Activated T-cell treated with anti-CD3 and anti-CD28 coated beads, Interleukin-2, amount 50 U/mL, for 24 hours (primary cell): ENCODE data around the gene TNP2.

Experiments used
- DNase-seq: peaks from one replicate; pipeline ENCODE4 v3.0.0-alpha.2; 2020
- H3K27ac Mint-ChIP-seq: 2 replicates; pipeline ENCODE4 v1.8.0; 2020; ENCODE audit warnings: mild to moderate bottlenecking, mixed read lengths
- H3K27me3 Mint-ChIP-seq: 2 replicates; pipeline ENCODE4 v1.8.0; 2020; ENCODE audit warnings: mixed read lengths
- H3K36me3 Mint-ChIP-seq: 2 replicates; pipeline ENCODE4 v1.8.0; 2020; ENCODE audit warnings: low read depth, mixed read lengths
- H3K4me1 Mint-ChIP-seq: 2 replicates; pipeline ENCODE4 v1.8.0; 2020; ENCODE audit warnings: low read depth, mixed read lengths
- H3K4me3 Mint-ChIP-seq: 2 replicates; pipeline ENCODE4 v1.8.0; 2020; ENCODE audit warnings: mild to moderate bottlenecking, moderate library complexity, mixed read lengths
- H3K9me3 Mint-ChIP-seq: 2 replicates; pipeline ENCODE4 v1.8.0; 2020; ENCODE audit warnings: mixed read lengths

TNP2 gene

DNA sequence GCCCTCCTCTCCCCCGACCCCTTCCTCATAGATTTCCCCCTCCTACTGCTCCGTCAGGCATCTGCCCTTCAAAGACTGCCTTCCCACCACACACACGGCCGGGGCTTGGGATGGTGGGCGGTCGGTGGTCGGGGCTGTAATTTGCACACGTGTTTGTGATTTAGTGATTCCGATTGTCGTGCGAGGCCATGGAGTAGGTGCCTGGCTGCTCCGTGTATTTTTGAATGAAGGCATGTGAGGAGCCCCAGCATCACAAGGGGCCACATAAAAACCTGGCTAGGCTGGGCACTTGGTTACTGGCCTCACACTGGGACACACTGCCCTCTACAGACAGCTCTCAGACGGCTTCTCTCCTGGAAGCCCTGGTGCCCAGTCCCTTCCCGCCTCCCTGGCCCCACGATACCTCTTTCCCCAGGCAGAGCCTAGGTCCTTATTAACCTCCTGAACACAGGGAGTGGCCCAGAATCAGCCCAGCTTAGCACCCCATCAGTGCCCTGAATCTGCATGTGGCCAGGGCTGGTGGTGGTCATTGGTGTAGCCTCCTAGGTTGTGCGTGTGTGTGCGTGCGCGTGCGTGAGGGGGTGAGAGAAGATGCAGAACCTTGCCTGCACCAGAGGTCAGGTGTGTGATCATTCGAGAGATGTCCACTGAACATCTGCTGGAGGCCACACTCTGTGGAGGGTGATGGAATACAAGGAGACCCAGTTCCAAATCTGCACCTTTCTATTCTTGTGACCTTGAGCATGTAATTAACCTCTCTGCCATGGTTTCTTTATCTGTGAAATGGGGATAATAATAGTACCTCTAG lies 11.8 kb downstream of the TNP2 start:
- Mint-ChIP-seq H3K27me3 (no peaks in the 10 kb centered on the region), H3K27ac (peak overlapping the region; percentile 99), H3K4me1 (peaks cover 51% of the 10 kb centered on the region), H3K36me3 (peaks cover 38% of the 10 kb centered on the region), H3K9me3 (no peaks in the 10 kb centered on the region), H3K4me3 (peak overlapping the region; percentile 98)
- peak; percentile 76 for DNase-seq

DNA sequence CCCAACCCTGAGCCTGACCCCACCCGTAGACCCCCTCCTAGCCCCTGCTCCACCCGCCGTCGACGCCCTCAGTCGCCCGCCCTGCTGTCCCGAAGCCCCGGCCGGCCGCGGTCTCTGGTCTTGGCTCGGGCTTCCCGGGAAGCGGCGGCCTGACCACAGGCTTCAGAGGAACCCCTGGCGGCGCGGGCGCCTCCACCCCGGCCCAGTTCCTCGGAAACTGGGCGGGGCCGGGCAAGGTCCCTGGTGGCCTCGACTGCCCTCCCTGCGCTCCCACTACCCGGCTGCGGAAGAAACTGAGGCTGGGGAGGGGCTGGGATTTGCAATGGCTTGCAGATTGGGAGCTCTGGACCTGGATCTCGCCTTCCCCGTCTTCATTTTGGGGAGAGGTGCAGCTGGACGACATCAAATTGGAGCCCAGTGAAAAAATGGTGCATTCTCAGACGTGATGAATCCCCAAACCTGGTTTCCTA lies 12.4 kb downstream of the TNP2 start:
- Mint-ChIP-seq H3K9me3 (no peaks in the 10 kb centered on the region), H3K36me3 (peaks cover 44% of the 10 kb centered on the region), H3K4me3 (peak overlapping the region; percentile 98), H3K4me1 (peaks cover 53% of the 10 kb centered on the region), H3K27me3 (no peaks in the 10 kb centered on the region), H3K27ac (peak overlapping the region; percentile 99)
- no peak for DNase-seq

DNA sequence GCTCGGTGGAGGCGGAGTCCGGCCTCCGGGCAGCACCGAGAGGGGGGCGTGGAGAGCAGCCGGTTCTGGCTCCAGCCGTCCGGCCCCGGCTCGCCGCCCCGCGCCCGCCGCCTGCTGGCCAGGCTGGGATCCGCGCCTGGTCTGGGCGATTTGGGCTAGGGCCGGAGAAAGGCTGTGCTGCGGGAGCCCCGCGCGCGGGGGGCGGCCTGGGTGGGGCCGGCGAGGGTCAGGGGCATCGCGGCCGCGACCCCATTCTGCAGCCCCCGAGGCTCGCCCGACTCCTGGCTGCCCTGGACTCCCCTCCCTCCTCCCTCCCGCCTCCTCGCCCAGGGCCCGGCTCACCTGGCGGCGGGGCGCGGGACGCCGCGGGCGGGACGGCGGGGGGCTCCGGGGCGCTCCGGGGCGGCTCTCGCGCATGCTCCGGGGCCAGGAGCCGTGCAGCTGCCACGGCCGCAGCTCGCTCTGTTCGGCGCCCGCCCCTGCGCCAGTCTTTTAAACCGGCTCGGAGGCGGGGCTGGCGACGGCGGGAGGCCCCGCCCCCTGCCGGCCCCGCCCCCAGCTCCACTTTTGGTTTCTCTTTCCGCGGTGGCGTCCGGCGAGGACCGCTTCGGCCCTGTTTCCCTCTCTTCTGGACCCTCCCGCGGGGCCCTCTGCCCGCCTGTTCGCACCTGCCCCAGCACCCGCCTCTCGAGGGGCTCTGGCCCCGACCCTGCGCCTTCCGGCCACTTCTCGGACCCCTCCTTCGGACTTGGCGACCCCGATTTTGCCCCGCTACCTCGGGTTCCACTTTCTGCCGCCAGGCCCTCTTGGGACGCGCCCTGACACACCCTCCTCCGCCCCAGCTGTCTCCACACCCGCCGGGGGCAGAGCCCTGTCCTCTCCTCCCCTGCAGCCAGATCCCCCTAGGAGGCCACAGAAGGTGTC lies 13.1 kb downstream of the TNP2 start, which contains the start of gene SOCS1:
SOCS1 (minus strand) TSS at position 468 of the 924 bp plus-strand sequence. CDS start 726 bp downstream, outside the sequence.
- peaks cover 49% of the 10 kb centered on the region for H3K36me3 Mint-ChIP-seq
- peak within 1 kb of the TSS; percentile 99 for H3K27ac Mint-ChIP-seq
- H3K4me3 Mint-ChIP-seq, result peak within 1 kb of the TSS; percentile 98
- no peaks in the 10 kb centered on the region for H3K27me3 Mint-ChIP-seq
- H3K9me3 Mint-ChIP-seq, result no peaks in the 10 kb centered on the region
- H3K4me1 Mint-ChIP-seq, result peaks cover 58% of the 10 kb centered on the region
- DNase-seq, result peak; percentile 95

DNA sequence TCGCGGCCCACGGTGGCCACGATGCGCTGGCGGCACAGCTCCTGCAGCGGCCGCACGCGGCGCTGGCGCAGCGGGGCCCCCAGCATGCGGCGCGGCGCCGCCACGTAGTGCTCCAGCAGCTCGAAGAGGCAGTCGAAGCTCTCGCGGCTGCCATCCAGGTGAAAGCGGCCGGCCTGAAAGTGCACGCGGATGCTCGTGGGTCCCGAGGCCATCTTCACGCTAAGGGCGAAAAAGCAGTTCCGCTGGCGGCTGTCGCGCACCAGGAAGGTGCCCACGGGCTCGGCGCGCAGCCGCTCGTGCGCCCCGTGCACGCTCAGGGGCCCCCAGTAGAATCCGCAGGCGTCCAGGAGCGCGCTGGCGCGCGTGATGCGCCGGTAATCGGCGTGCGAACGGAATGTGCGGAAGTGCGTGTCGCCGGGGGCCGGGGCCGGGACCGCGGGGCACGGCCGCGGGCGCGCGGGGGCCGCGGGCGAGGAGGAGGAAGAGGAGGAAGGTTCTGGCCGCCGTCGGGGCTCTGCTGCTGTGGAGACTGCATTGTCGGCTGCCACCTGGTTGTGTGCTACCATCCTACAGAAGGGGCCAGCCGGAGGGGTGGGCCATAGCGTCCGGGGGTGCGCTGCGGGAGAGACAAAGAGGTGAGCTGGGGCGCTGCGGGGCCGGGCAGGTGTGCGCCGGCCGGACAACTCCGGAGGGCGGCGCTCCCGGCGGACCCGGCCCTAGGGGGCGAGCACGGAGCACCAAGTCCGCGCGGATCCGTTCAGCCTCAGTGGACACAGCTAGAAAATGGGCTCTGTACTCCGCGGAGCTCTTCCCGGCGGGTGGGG lies 14.0 kb downstream of the TNP2 start:
- H3K4me1 Mint-ChIP-seq, result peaks cover 63% of the 10 kb centered on the region
- peak overlapping the region; percentile 98 for H3K27ac Mint-ChIP-seq
- H3K9me3 Mint-ChIP-seq, result no peaks in the 10 kb centered on the region
- DNase-seq, result no peak
- peak overlapping the region; percentile 96 for H3K4me3 Mint-ChIP-seq
- H3K27me3 Mint-ChIP-seq, result no peaks in the 10 kb centered on the region
- H3K36me3 Mint-ChIP-seq, result peaks cover 55% of the 10 kb centered on the region

DNA sequence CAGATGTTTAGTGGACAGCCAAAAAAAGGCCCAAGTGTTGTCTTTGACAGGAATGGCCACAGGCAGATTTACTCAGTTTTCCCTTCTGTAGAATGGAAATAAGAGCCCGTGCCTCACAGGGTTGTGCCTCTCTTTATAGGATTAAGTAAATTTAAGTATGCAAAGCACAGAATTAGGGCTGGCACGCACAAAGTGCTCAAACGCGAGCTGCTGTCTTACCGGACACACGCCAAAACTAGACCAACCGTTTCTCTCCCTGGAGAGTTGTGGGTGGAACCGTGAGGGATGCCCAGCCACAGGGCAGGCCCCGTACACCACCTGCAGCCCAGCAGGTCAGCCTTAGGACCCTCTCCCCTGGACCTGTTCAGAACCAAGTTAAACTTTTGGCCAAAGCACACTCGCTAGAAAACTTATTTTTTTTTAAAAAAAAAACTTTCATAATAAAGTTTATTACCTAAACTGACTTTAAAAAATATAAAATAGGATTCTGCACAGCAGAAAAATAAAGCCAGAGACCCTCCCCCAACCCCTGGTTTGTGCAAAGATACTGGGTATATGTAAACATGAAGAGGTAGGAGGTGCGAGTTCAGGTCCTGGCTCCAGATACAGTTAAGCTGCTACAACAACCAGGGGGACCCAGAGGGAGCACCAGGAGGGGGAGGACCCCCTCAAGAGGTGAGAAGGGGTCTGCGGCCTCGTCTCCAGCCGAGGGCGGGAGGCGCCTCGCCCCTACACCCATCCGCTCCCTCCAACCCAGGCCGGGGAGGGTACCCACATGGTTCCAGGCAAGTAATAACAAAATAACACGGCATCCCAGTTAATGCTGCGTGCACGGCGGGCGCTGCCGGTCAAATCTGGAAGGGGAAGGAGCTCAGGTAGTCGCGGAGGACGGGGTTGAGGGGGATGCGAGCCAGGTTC lies 14.9 kb downstream of the TNP2 start:
- Mint-ChIP-seq H3K4me3 (peak overlapping the region; percentile 96), H3K36me3 (peaks cover 55% of the 10 kb centered on the region), H3K27me3 (no peaks in the 10 kb centered on the region), H3K9me3 (no peaks in the 10 kb centered on the region), H3K27ac (peak overlapping the region; percentile 98), H3K4me1 (peaks cover 63% of the 10 kb centered on the region)
- DNase-seq, result peak; percentile 71

DNA sequence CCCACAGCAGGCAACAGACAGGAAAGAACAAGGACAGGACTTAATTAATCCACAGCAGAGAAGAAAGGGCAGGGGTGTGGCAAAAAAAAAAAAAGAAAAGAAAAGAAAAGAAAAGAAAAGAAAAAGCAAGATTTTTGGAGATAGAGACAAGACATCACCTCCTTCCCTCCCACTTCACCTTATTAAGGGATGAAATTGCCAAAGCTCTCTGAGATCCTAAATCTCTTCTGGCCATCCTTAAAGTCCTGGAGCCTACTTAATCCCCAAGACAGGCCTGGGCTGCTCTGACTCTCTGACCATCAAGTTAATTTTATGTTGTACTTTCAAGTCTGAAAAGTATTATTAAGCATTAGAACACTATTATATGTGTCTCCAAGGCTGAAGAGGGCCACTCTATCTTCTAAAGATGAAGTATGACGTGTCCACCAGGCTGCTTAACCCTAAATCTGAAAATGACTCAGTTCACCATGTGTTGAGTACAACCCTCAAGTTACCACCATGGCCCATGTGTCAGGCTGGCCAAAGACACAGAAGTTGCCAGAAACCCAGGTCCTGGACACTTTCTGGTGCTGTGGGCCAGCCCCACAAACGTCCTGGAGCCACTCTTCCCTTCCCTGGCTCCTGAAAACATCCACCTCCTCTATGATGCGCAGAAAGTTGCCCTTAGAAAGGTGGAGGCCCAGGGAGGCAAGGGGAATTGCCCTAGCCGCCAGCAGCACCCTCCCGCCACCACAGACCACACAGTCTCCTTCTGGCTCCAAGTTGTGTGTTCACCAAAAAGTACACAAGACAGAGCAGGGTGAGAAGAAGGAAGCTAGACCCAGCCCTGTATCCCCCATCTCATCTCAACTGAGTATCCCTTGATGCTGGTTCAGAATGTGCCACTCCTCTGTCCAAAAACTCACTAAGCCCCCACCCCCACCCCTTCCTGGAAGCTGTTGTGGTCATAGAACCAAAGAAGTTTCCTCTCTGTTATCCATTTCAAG lies 15.8 kb downstream of the TNP2 start:
- DNase-seq, result peak; percentile 78
- Mint-ChIP-seq H3K9me3 (no peaks in the 10 kb centered on the region), H3K36me3 (peaks cover 59% of the 10 kb centered on the region)

DNA sequence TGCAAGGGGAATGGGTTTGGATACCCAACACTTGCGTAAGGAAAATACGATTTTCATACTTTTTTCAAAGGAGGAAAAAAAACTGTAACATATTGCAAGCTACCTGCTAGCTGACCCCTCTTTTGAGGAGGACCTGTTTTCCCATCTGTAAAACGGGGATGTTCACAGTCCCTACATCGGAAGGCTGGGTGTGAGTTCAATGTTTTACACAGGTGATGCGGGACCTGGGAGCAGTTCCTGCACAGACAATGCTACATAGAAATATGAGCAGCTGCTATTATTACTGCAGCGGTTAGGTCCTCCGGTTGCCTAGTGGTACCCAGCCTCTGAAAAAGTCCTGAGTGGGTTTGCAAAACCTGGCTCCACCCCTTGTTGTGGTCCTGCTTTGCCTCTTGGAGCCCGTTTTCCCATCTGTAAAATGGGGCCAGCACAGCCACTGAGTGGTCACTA lies 16.6 kb downstream of the TNP2 start:
- Mint-ChIP-seq H3K36me3 (peaks cover 64% of the 10 kb centered on the region), H3K27me3 (no peaks in the 10 kb centered on the region), H3K4me1 (peaks cover 62% of the 10 kb centered on the region), H3K9me3 (no peaks in the 10 kb centered on the region), H3K4me3 (peak overlapping the region; percentile 96), H3K27ac (peak overlapping the region; percentile 98)
- DNase-seq, result peak; percentile 62

More for the DNA sequence above, 15.8 kb downstream of the TNP2 start:
- peak overlapping the region; percentile 98 for H3K27ac Mint-ChIP-seq
- no peaks in the 10 kb centered on the region for H3K27me3 Mint-ChIP-seq
- H3K4me1 Mint-ChIP-seq, result peaks cover 61% of the 10 kb centered on the region
- peak overlapping the region; percentile 96 for H3K4me3 Mint-ChIP-seq

DNA sequence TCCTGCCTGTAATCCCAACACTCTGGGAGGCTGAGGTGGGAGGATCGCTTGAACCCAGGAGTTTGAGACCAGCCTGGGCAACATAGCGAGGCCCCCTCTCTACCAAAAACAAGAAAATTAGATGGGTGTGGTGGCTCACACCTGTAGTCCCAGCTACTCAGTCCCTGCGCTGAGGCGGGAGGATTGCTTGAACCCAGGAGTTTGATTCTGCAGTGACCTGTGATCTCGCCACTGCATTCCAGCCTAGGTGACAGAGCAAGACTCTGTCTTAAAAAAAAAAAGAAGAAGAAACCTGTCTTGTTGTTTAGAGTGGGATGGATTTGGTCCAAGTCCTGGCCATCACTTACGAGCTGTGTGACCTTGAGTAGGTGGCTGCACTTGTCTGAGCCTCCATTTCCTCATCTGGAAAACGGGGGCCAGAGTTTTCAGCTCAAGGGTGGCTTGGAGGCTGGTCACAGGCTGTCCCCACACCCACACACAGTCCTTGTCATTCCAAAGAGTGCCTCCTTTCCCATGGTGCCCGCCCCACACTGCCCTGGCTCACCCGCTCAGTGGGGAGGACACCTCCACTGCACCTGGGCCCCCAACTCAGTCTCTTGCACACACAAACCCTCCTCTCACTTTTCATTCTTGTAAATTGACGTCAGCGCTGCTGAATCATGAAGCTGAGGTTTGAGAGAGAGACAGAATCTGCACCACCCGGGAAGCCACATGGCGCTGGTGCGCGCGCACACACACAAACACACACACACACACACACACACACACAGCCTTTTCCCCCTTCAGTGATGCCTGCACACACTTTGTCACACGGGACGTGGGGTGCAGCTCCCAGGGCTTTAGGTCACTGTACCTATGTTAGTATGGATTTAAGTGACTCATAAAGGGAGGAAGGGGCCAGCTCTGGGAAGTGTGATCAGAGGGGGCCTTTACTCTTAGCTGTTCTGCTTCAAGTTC lies 17.3 kb downstream of the TNP2 start:
- H3K36me3 Mint-ChIP-seq, result peaks cover 59% of the 10 kb centered on the region
- H3K4me3 Mint-ChIP-seq, result peak overlapping the region; percentile 96
- H3K27me3 Mint-ChIP-seq, result no peaks in the 10 kb centered on the region
- peak overlapping the region; percentile 98 for H3K27ac Mint-ChIP-seq
- peaks cover 61% of the 10 kb centered on the region for H3K4me1 Mint-ChIP-seq
- no peaks in the 10 kb centered on the region for H3K9me3 Mint-ChIP-seq
- DNase-seq, result peak; percentile 86

DNA sequence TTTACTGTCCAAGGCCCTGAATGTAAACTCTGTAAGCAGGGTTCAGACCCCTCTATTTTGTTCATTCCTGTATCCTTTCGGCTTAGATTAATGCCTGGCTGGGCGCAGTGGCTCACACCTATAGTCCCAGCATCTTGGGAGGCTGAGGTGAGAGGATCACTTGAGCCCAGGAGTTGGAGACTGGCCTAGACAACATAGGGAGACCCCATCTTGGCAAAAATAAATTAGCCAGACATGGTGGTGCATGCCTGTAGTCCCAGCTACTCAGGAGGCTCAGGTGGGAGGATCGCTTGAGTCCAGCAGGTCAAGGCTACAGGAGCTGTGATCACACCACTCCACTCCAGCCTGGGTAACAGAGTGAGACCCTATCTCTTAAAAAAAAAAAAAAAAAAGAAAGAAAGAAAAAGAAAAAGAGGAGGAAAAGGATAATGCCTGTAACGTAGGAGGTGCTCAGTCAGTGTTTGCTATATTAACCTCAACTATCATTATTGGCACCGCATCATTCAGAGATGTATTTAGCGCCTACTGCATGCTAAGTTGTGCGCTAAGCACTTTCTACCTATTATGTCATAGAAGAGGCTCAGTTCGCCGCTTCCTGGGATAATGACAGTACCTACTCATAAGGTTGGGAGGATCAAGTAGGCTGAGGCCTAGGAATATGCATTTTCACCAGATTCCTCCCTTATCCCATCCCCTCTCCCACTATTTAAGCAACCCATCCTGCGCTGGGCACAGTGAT lies 18.2 kb downstream of the TNP2 start:
- Mint-ChIP-seq H3K36me3 (peaks cover 55% of the 10 kb centered on the region), H3K4me3 (peak overlapping the region; percentile 96), H3K4me1 (peaks cover 66% of the 10 kb centered on the region), H3K9me3 (no peaks in the 10 kb centered on the region), H3K27me3 (no peaks in the 10 kb centered on the region), H3K27ac (peak overlapping the region; percentile 98)
- DNase-seq, result no peak

DNA sequence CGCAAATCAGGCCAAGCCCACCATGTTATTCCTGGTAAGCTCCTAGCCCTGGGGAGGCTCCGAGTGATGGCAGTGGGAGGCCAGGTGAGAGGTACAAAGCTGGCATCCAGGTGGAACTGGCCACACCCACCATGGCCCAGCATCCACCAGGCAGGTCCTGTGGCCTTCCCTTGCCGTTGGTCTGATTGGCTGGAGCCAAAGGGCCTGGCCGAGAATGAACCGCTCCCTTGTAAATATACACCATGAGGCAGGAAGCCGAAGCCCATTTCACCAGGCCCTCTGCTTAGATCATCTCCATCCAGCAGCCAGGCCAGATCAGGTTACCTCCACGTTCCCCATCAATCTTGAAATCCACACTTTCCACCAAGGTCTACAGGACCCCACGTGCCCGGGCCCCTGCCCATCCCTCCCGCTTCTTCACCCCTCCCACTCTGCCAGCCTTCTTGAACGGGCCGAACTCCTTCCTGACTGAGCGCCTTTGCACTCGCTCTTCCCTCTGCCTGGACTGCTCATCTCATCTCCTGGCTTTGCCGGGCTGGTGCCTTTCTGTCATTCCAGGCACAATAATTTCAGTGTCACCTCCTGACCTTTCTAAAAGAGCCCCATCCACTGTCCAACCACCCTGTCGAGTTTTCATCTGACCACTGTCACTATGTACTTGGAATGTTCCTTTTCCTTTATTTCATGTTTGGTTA lies 18.9 kb downstream of the TNP2 start:
- H3K27ac Mint-ChIP-seq, result peak overlapping the region; percentile 98
- peaks cover 73% of the 10 kb centered on the region for H3K4me1 Mint-ChIP-seq
- H3K9me3 Mint-ChIP-seq, result no peaks in the 10 kb centered on the region
- H3K4me3 Mint-ChIP-seq, result no peak overlapping the region
- H3K36me3 Mint-ChIP-seq, result peaks cover 53% of the 10 kb centered on the region
- no peaks in the 10 kb centered on the region for H3K27me3 Mint-ChIP-seq
- DNase-seq, result peak; percentile 57
